GM18861 (cell line): Measurements from ENCODE around the gene PLA2G4E.

Source experiments
- ATAC-seq: cut with Tn5 transposase; IDR thresholded peaks from one replicate; pipeline ENCODE4 v1.9.1; 2021; ENCODE audit not compliant: unreplicated experiment

The PLA2G4E gene

DNA sequence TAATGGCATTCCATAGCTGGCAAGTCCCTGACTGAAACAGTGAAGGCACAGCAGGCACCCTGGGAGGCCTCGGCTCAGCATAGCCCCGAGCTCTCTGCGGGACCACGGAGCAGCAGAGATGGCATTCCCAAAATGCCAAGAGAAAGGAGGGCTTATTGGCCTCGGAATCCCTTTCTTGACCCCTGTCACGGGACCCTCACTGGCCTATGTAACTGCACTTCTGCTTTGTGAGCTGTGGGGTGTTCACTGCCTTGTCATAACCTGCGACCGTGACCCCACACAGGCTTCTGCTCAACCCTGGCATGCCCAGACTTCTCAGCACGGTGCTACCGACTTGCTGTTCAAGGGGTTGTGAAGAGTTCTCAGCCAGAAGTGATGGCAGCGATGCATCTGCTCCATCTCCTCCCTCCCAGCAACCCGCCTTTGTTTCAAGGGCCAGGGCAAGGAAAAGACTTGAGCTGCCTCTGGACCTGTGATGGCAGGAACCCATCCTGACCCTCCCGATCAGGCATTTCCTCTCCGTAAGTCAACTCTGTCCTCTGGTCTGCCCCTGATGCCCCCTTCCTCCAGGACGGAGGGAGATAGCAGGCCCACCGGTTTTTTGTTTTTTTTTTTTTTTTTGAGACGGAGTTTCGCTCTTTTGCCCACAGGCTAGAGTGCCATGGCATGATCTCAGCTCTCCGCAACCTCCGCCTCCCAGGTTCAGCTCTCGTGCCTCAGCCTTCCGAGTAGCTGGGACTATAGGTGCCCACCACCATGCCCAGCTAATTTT, 79.0 kb downstream of the PLA2G4E start:
- ATAC-seq: no peak

- ATAC-seq: no peak
These were observed 80.4 kb downstream of the PLA2G4E start for GRCh38 chr15:41940441-41940857.

GRCh38 chr15:41939986-41940385, 80.9 kb downstream of the PLA2G4E start:
- no peak for ATAC-seq

DNA sequence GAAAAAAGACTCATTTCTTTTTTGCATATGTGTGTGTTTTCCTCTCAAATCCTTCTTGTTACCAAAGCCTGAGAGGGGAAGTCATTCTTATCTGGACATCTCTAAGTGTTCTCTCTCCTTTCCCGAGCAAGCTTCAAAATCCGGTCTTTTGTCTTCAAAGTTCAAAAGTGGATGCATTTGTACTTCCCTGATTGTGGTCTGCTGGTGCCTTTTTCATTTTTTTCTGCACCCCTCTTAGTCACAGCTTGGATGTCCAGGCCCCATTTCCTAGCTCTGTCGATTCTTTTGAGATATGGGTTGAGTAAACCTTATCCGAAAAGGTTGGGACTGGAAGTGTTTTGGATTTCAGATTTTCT, 83.3 kb downstream of the PLA2G4E start:
- no peak for ATAC-seq

DNA sequence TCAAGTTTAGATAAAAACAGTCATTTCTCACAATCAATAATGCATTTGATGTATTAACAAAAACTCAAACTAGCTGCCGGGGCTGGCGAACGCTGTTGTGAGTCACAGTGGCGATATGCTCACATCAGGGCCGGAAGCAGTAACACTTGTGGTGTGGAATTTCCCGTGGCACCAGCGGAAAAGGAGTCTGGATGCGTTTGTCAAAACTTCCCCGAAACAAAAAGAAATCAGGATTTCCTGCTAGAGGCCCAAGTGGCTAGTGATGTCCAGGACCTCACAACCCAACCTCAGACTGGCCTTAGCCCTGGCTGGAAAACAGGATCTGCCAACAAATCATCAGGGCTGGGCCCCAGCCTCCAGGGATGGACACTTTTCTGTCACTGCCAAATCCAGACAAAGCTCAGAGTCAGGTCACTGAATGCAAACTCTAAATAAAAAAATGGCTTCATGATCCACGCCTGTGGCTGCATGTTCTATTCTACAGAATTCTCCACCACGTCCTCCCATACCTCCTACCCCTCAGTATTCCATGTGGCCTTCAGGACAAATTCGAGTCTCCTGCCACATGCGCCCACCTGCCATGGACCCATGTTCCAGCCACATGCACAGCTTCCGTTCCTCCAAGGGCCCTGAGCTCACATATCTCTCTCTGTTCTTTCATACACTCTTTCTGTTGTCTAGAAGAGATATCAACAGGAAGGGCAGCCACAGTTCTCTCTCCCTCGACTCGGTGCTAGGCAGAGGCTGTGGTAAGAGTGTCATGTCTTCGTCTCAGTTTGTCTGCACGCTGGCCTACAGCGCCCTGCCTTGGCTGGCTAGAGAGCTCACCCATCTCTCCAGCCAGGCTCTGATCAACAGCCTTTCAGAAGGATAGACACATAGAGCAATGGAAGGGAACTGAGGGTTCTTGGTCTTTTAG, 83.9 kb downstream of the PLA2G4E start:
- ATAC-seq: no peak

GRCh38 chr15:41936155-41936554, 84.7 kb downstream of the PLA2G4E start:
- no peak for ATAC-seq

DNA sequence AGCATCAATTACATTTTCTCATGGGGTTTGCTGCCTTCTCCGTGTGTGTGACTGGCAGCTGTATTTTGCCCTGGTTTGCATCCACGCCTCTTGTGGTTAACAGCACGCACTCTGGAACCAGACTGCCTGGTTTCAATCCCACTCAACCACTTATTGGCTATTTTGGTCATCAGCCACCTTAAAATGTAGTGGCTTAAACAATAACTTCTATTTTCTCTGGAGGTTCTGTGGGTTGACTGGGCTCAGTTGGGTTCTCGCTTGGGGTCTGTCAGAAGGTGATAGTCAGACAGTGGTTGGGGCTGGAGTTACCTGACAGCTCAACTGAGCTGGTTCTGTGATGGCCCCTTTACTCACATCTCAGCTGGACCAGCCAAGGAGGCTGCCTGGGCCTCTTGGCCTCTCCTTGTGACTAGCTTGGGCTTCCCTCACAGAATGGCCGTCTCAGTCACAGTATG, 85.2 kb downstream of the PLA2G4E start:
- no peak for ATAC-seq

GRCh38 chr15:41934843-41935242, 86.0 kb downstream of the PLA2G4E start:
- ATAC-seq: no peak

DNA sequence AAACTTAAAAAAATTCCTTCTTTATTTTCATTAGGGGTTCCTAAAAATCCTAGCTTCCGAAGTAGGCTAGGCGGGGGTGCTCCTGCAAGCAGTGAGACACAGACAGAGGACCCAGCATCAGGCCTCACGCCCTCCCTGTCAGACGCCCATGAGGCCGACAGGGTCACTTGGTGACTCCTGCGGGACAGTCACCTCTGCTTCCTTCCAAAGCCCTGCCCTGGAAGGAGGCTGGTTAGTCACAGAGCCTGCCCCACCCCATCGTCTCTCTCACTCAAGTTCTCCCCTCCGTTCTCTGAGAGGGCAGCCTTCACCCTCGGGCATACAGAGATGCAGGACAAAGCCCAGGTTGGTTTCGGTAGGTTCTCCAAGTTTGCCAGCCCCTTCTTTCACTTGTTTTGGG, 87.1 kb downstream of the PLA2G4E start:
- no peak for ATAC-seq

DNA sequence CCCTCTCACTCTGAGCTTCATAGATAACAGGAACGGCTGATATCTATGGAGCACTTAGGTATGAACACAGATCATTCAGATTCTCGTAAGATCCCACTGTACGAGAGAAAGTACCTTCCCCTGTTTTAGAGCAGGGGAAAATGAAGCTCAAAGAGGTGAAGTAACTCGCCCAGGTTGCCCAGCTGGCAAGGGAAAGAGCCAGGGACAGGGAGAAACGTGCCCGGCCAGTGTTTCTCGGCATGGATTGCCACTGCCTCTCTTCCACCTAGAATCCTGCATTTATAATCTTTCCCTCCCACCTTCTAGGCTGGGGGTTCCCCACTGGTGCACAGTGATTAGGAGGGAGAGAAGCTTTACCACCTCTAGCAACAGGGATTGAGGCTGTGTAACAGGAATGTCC, 87.5 kb downstream of the PLA2G4E start:
- no peak for ATAC-seq

- ATAC-seq: no peak
These were observed 88.1 kb downstream of the PLA2G4E start for GRCh38 chr15:41932511-41933289.

DNA sequence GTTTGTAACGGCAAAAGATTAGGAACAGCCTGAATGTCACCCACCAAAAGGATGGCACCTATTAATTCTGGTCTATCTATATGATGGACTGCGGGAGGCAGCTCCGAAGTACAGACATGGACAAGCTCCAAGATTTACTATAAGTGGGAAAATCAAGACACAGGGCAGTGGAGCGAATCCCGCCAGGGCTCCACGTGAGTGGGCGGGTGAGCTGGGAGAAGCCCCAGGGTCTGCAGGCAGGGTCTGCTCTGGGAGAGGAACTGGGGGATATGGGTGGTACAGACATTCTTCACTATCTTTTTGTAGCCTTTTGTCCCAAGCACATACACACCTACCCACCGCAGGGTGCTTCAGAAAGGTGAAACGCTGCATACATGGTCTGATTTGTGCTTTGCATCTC, 88.7 kb downstream of the PLA2G4E start:
- ATAC-seq: no peak
